HG03097 (cell line): ENCODE results near the gene KLHL42.

Experiments
- ATAC-seq: cut with Tn5 transposase; IDR thresholded peaks from one replicate; pipeline ENCODE4 v1.9.1; 2021; ENCODE audit not compliant: unreplicated experiment, low FRiP score

Gene KLHL42

GRCh38 chr12:27851311-27851710, 71.3 kb downstream of the KLHL42 start:
- no peak for ATAC-seq

- no peak for ATAC-seq
Observed at GRCh38 chr12:27852117-27852516, 72.1 kb downstream of the KLHL42 start.
